Neural cell (in vitro differentiated cells): ENCODE results near the gene CBL.

Source experiments
- CTCF ChIP-seq: fragments of 450-650 bp; IDR thresholded peaks from 2 replicates; pipeline ENCODE4 v1.5.1; 2014; ENCODE audit warnings: antibody characterized with exemption, mild to moderate bottlenecking, moderate library complexity; ENCODE audit not compliant: poor library complexity, severe bottlenecking
- EP300 ChIP-seq: fragments of 450-650 bp; conservative IDR thresholded peaks from 2 replicates; pipeline ENCODE4 v1.6.1; 2014; ENCODE audit warnings: antibody characterized with exemption, mild to moderate bottlenecking, moderate library complexity; ENCODE audit not compliant: poor library complexity, severe bottlenecking
- EZH2 ChIP-seq: fragments of 200-600, 300-800 bp; shearing (Covaris generic), sonication (generic); IDR thresholded peaks from 2 replicates; pipeline ENCODE4 v1.6.1; 2014; ENCODE audit warnings: antibody characterized with exemption, low read length, borderline replicate concordance, mild to moderate bottlenecking; ENCODE audit not compliant: insufficient read depth, poor library complexity, severe bottlenecking
- POLR2AphosphoS5 ChIP-seq: IDR thresholded peaks from 2 replicates; pipeline ENCODE4 v1.6.1; 2012
- RAD21 ChIP-seq: fragments of 450-650 bp; conservative IDR thresholded peaks from 2 replicates; pipeline ENCODE4 v1.6.1; 2014; ENCODE audit warnings: antibody characterized with exemption, mild to moderate bottlenecking, moderate library complexity
- TAF1 ChIP-seq: IDR thresholded peaks from 2 replicates; pipeline ENCODE4 v1.6.1; 2012; ENCODE audit warnings: low read depth

GRCh38 chr11:119251114-119251513 is 45.0 kb downstream of the CBL start:
- no peak for TF ChIP-seq CTCF
- TF ChIP-seq EP300: no peak
- no peak for TF ChIP-seq RAD21
- TF ChIP-seq POLR2AphosphoS5: no peak
- no peak for TF ChIP-seq EZH2
- no peak for TF ChIP-seq TAF1
